HL-60/S4 (cell line): ENCODE measurements around the gene GSTA4.
"Not testable (repeated sequence)": the region's sequence is repeated elsewhere in the genome, so short reads cannot be mapped to it uniquely, and the experiment has no call there.

Experiments used
- in situ Hi-C: fragments of 300-500 bp; cut with MboI; formaldehyde crosslinking; loops from 2 replicates; pipeline ENCODE4 v1.14.3; 2022; ENCODE audit warnings: low sequenced_read_pairs

Gene GSTA4

DNA sequence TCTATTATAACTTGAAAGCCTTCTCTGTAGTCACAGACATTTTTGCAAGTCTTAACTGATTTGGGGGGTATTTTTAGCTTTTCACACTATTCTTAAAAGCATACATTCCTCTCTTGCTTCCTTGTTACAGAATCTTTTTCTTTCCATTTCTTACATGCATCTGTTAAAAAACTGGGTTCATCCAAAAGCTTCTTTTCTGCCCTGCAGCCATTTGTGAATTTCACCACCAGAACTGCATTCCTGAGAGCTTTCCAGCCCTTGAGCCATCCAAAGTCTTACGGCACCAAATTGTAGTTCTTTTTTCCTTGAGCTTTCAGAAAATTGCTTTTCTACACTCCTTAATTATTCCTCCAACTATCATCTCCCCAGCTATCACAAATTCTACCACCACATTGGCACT lies 19.7 kb upstream of the GSTA4 start:
- in situ Hi-C loops, result no loop called here

DNA sequence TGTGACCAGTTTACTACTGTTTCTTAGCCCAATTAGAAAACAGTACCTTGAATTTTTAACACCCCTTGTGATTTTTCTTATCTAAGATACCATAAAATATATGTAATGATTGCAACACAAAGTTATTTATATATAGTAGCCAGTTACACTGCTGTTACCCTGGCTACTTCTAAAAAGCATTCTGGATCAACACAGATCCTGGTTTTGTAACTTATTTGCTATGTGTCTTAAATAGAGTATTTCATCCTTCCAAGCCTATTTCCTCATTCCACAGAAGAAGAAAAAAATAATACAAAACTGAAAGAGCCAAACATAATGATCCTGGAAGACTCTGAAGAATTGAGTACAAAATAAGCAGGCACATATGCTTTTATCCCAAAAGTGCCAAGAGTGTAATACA lies 19.0 kb upstream of the GSTA4 start:
- in situ Hi-C loops, result no loop called here

DNA sequence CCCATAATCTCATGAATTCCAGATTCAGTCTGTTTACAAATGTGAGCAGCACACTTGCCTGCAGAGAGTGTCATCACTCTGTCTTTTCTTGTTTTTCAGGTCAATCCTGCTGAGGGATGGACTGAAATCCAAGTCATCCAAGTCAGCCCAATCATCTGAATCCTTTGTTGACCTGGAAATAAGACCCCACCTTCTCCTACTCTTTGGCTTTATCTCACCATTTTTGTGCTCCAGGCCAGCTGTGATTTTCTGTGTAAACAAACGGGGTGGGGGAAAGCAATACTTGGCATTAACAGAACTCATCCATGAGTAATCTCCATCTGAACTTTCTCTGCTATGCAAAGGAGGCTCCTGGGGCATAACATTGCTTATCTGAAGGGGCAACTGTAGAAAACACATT lies 16.9 kb upstream of the GSTA4 start:
- in situ Hi-C loops, result no loop called here

DNA sequence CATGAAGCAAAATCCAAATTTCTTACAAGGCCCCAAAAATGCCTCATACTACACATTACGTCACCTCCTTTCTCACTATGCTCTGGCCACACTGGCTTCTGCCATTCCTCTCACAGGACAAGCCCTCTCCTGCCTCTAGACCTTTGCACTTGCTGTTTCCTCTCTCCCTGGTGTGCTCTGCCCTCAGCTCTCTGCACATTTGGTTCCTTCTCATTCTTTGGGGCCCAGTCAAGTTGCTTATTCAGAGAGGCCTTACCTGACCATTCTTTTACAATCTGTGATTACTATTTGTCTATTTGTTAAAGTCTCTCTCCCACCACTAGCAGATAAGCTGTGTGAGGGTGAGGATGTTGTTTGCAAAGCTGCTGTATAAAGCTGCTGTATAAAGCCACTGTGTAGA lies 15.4 kb upstream of the GSTA4 start:
- in situ Hi-C loops, result no loop called here

DNA sequence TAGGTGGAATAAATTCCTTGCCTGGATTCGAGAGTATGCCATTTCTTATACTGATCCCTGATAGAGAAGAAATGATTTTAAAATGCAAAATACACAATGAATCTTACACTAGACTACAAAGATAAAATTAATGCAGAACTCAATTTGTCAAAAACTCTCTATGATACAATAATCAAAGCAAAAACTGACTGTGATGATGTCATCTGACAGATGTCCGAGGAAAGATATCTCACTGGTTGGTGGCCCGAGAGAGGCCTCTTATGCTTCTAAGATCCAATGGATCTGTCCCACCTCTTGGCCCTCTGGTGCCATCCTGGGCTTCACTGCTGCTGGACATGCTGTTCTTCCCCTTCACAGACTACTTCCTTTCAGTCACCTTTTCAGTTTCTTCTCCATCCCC lies 14.4 kb upstream of the GSTA4 start:
- in situ Hi-C loops, result no loop called here

DNA sequence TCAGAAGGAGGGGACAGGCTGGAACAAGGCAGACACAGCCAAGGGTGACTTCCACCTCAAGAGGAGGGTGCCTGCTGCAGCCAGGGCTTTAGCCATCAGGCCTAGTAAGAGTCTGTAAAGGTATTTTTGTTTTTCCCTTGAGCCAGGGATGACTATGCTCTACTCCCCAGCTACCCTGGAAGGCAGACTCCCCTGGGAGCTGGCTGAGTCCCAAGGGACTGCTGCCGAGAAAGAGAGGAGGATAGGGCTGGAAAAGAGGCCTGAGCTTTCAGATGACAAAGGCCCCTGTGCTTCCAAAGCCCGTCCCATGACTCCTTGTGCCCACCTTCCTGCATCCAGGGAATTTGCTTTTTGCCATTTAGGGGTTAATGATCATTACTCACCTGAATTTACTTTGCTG lies 14.0 kb upstream of the GSTA4 start:
- in situ Hi-C loops, result no loop called here

DNA sequence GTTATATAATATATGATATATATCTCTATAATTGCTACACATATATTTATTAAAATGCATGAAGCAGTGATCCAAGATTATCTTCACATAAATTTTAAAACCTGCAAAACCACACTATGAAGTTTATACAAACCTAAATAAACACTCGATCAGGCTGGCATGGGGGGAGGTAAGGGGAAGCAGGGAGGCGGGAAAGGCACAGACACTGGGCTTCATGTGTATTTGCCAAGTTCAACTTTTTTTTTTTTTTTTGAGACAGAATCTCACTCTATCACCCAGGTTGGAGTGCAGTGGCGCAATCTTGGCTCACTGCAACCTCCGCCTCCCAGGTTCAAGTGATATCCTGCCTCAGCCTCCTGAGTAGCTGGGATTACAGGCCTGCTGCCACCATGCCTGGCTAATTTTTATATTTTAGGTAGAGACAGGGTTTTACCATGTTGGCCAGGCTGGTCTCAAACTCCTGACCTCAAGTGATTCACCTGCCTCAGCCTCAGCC lies 13.2 kb upstream of the GSTA4 start:
- in situ Hi-C loops, result not testable (repeated sequence)

DNA sequence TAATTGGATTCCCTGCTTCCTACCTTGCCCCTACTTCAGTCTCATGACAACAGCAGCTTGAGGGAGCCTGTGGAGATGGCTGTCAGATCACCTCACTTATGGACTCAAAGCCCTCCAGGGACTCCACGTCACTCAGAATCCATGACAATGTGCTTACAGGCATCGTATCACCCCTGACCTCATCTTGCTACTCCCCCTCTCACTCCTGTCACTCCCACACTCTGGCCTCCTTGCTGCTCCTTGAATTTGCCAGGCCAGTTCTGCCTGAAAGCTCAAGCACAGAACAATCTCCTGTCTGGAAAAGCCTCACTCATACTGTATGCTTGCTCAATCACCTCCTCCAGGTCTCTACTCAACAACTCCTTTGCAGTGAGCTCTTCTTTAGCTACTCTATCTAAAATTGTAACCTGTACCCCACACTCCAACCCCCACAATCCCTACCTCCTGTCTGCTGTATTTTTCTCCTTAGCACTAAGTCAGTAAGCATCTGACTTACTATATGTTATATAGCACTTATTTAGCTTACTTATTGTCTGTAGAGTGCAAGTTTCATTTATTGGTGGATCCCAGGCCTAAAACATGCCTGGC lies 10.7 kb upstream of the GSTA4 start:
- in situ Hi-C loops, result no loop called here

DNA sequence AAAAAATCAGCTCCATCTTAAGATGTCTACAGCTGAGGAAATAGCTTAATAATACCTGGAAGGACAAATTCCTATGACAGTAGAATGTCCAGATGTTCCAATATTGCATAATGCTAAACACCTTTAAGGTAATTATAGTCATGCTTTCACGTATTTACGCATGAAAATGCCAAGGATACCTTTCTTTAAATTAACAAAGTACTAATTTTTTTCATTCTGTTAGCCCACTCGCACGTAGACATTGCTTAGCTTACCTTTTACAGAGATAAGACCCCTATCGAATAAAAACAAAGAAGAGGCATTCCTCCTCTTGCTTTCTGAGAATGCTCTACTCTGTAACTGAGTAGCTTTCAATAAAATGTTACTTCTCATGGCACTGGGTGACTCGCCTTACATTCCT lies 4.4 kb upstream of the GSTA4 start:
- in situ Hi-C loops, result no loop called here

DNA sequence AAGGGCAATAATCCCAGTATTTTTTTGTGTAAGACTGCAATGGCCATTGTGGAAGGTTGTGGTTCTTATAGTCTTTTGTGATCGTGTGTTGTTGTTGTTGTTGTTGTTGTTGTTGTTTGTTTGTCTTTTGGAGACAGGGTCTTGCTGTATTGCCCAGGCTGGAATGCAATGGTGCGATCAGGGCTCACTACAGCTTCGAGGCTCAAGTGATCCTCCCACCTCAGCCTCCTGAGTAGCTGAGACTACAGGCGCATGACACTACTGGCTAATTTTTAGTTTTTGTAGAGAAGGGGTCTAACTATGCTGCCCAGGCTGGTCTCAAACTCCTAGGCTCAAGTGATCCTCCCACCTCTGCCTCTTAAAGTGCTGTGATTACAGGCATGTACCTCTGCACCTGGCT lies 3.5 kb upstream of the GSTA4 start:
- in situ Hi-C loops, result no loop called here

DNA sequence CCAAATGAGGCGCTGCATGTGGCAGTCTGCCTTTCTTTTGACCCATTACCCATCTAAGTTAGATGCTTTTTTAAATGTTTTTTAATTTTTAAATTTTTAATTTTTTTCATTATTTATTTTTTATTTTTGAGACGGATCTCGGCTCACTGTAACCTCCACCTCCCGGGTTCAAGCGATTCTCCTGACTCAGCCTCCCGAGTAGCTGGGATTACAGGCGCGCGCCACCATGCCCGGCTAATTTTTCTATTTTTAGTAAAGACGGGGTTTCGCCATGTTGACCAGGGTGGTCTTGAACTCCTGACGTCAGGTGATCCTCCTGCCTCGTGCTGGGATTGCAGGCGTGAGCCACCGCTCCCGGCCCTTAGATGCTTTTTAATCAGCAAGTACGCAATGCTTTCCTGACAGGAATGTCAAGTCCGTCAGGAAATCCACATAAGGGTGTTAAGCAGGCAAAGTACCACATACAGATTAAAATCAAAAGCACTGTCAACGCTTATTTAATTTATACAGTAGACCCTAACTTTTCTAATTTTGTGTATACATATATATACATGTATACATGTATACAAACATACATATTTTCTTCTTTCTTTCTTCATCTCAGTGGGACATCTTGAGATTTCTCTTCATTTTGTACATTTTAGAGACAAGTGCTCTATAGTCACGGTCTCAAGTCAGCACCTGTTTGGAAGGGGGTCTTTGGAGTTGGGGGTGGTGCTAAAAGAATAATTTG lies 995 bp upstream of the GSTA4 start:
- in situ Hi-C loops, result no loop called here

DNA sequence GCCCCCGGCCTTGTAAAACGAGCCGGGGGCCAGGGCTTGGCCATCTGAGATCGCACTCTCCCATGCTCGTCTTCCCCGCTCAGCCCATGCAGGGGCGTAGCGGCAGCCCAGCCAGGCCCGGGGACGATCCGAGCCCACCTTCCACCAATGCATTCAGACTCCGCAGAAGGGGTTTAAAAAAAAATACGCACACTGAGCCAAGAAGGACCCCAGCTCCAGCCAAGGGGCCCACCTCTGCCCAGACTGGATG lies 320 bp downstream of the GSTA4 start:
- in situ Hi-C loops, result no loop called here

DNA sequence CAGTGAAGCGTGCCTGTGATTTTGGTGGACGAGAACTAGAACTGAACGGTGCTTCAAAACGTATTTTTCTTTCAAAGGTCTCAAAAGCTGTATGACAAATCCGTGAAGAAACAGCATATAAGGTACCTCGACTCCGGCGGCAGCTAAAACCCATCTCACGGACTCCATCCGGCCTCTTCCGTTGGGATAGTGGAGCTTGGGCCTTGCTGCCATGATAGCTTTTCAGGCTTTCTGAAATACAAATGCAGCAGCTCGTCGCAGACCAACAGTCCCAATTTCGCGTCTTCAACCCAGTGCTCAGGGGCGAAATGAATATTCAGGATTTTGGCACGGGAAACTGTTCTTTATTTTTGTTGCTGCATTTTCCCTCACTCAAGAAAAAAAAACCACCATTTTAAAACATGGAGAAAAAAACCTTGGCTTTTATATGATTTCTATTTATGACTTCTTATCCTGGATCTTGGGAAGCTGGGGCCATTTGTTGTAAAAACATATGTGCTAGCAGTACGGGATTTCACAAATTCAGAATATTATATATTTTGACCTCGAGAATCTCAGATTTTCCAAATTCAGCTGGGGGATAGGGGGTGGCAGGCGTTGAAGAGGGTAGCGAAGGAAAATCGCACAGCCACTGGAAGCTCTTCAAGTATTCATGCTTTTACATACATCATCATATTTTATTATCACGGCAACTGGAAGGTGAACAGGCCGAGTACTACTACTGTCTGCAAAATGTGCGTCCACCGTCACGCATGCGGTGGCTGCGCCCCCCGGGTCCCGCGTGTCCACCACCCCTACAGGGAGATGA lies 849 bp downstream of the GSTA4 start:
- in situ Hi-C loops, result no loop called here

DNA sequence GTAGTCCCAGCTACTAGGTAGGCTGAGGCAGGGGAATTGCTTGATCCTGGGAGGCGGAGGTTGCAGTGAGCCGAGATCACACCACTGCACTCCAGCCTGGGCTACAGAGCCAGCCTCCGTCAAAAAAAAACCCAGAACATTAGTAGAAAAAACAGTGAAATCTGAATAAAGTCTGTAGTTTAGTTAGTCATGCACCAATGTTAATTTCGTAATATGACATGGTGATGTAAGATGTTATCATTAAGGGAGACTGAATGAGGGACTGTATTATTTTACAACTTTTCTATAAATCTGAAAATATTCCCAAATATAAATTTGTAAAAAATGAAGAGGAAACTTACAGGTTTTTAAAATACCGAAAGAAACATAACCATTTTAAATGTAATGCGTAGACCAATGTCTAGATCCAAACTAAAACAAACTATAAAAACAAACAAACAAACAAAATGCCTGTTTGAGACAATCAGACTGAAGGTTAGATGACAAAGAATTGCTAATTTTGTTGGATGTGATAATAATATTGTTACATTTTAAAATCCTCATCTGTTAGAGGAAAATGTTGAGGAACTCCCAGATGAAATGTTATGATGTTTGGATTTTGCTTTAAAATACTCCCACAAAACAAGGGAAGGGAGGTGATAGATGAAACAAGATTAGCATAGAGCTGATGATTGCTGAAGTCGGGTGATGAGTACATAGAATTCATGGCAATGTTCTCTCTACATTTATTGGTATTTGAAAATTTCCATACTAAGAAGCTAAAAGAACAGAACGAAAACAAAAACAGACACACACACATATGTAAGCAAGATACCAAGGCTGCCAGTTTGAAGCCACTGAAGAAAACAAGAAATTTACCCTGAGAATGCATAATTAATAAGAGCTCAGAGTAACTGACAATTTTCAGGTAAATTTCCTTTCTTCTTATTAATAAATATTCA lies 1.8 kb downstream of the GSTA4 start:
- in situ Hi-C loops, result no loop called here

DNA sequence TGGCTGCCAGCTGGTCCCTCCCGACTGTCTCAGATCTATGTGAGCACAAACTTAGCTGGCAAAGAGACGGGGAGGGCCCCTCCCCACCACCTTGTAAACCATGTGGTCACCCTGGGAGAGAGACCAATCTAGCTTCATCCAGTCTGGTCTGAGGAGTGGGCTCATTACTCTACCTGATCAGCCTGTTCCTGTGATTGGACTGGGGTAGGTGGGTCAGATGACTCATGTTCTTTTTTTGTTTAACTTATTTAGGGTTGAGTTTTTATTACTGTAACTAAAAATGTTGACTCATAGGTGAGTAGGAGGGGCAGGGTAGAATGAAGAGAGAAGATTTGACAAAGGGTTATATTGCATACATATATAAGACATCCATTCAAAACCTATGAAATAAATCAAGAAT lies 4.7 kb downstream of the GSTA4 start:
- in situ Hi-C loops, result no loop called here

DNA sequence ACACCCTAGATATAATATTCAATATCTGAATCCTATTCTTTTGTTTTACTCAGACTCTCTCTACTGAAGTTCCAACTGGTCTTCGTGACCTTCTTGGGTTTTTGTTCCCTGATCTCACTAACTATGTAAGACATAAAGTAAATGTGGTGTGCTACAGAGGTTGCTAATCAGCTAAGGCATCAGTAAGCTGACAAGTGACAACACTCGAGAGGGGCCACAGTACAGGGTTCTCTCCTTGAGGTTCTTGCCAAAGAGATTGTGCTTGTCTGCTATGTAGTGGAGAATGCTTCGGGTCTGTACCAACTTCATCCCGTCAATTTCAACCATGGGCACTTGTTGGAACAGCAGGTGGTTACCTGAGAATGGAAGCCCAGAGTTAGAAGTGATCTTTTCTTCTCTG lies 9.9 kb downstream of the GSTA4 start:
- in situ Hi-C loops, result no loop called here

DNA sequence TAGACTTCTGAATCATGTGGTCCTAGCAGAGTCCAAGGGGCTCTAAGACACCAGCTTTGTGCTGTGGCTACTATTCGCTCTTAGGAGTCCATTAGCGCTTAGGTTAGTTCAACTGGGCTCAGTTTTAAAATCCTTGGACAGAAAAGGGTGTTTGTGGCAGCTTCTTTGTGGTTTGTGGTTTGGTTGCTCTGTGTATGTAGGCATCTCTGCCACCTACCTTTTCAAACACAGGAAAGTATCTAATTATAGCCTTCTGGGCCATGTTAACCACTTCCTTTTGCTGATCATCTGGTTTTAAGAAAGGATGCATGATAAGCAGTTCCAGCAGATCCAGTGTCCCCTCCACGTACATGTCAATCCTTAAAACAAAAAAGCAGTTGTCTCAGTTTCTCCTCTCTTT lies 10.8 kb downstream of the GSTA4 start:
- in situ Hi-C loops, result no loop called here

DNA sequence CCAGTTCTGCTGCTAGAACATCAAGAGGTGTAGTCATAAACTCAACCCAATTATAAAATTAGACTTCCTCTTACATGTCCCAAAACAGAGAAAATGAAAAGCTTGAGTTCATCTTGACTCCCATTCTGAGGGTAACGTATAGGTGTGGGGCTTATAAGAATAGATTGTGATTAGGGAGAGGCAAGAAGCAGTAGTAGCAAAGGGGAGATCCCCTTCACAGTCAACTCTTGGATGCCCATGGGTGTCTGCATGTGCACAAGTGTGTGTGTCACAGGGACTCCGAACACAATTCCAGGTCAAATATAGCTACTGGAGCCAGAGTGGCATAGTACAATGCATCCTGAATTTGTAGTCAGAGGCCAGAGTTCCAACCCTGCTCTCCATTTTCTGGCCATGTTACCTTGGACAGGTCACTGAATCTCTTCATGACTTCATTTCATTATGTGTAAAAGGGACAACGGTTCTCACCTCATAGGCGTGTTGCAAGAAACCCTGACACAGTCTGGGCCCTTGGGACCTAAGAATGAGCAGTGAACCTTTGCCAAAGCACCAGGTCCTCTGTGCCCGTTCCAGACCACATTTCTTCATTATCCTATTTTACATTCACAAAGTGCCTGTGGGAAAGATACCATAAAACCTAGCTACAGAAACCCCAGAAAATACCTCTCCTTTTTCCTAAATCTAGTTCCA lies 11.8 kb downstream of the GSTA4 start:
- in situ Hi-C loops, result no loop called here

DNA sequence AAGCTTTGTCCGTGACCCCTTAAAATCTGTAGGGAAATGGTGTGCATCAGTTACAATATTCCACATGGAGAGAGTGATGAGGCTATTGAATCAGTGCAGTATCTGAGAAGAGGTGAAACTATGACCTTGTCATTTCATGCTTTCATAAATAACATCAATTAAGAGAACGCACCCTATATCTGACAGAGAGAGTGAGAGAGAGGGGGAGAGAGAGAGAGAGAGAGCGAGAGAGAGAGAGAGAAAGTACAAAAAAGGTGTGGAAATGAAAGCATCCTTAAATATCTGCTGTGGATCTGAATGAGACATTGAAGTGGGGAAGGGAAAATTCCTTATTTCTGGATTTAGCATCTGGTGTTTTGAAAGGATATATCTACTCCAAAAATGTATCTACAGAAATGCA lies 12.4 kb downstream of the GSTA4 start:
- in situ Hi-C loops, result no loop called here

DNA sequence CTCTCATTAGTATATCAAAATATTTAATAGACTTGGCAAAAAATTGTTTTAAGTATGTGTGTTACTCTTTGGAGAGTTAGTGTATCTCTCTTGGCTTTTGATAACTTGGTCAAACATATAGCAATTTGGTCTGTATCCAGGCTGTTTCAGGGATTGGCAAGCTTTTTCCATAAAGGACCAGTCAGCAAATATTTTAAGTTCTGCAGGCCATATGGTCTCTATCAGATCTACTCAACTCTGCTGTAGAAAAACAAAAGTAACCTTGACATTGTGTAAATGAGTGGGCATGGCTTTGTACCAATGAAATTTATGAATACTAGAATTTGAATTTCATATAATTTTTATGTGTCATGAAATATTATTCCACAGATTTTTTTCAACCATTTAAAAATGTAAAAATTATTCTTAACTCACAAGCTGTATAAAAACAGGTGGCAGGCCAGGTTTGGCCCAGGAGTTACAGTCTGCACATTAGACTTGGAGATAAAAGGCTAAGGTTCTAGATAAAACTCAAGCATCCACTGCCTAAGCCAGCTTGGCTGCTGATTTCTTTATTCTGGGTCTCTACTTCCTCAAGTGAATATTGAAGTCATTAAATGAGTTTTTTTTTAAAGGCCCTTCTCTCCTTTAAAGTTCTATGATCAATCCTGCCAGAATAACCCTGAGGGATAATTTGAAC lies 13.7 kb downstream of the GSTA4 start:
- in situ Hi-C loops, result no loop called here
